ENCODE measurements around the gene SMIM9.
"Not testable (repeated sequence)": the region's sequence is repeated elsewhere in the genome, so short reads cannot be mapped to it uniquely, and the experiment has no call there.

SMIM9 gene

DNA sequence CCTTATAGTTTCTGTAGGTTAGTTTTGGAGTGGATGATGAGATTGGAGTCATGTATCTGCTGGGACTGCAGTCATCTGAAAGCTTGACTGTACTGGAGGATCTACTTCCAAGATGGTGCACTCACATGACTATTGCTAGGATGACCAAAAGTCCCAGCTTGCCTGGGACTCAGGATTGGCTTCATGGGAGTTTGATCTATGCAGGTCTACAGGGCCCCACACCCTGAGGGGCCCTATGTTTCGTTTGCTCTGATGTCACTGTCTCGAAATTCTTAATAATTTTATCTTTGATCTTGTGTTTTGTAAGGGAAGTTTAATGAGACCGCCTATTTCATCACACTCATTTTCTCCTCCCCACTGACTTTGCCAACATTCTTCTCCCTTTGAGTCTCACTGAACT, at the start of gene SMIM9:
SMIM9 (minus strand) TSS at position 101 of the 400 bp plus-strand sequence. CDS start 3,806 bp downstream, outside the sequence.
- no peak for DNase-seq (ENCODE audit: low read depth in 2 of 2)

DNA sequence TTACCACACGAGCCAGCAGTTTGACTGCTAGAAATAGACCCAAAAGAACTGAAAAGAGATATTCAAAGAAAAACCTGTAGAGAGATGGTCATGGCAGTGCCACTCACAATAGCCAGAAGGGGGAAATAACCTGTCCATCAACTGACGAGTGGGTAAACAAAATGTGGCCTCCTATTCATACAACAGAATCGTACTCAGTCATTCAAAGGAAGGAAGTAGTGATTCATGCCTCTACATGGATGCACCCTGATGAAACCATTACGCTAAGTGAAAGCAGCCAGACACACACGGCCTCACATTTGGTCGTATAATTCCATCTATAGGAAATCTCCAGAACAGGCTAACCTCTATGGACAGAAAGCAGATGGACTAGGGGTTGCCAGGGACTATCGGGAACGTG, 49.6 kb upstream of the SMIM9 start:
- DNase-seq (ENCODE audit: low read depth in 2 of 2): not testable (repeated sequence)

DNA sequence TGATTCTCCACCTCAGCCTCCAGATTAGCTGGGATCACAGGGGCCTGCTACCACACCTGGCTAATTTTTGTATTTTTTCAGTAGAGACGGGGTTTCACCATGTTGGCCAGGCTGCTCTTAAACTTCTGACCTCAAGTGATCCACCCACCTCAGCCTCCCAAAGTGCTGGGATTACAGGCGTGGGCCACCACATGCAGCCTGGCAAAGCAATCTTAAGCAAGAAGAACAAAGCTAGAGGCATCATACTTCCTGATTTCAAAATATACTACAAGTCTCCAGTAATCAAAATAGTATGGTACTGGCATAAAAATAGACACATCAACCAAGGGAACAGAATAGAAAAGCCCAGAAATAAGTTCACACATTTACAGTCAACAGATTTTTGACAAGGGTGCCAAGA, 38.9 kb upstream of the SMIM9 start:
- DNase-seq (ENCODE audit: low read depth in 2 of 2): no peak

DNA sequence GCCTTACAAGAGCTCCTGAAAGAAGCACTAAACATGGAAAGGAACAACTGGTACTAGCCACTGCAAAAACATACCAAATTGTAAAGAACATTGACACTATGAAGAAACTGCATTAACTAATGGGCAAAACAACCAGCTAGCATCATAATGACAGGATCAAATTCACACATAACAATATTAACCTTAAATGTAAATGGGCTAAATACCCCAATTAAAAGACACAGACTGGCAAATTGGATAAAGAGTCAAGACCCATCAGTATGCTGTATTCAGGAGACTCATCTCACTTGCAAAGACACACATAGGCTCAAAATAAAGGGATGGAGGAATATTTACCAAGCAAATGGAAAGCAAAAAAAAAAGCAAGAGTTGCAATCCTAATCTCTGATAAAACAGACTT, 34.1 kb upstream of the SMIM9 start:
- not testable (repeated sequence) for DNase-seq (ENCODE audit: low read depth in 2 of 2)

DNA sequence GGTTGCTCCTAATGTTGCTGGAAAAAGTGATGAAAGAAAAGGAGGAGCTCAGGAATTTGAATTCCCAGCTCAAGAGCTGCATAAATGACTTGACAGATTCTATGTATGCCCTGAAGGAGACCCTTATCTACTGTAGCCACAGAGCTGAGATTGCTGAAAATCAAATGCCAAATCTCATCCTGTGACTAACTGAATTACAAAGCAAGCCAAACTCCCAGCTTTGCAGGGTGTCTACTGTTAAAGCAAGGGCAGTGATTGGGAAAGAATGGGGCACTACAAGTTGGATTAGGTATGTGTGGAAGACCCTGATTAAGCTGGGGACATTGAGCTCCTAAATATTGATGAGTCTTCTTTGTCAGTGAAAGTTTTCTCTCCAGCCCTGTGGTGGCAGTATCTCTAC, 20.8 kb upstream of the SMIM9 start:
- no peak for DNase-seq (ENCODE audit: low read depth in 2 of 2)

DNA sequence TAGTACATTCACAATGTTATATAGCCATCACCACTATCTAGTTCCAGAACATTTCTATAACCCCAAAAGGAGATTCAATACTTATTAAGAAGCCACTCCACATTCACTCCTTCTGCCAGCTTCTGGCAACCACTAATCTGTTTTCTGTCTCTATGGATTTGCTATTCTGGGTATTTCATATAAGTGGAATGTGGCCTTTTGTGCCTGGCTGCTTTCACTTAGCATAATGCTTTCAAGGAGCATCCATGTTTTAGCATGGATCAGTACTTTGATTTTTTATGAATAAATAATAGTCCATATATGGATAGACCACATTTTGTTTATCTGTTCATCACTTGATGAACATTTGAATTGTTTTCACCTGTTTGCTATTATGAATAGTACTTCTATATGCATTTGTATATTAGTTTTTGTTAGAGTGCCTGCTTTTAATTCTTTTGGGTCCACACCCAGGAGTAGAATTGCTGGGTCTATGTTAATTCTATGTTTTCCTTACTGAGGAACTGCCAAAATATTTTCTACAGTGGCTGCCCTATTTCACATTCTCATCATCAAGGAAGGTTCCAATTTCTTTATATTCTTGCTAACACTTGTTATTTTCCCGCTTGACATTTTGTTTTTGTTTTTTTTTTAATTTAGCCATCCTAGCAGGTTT, 16.6 kb upstream of the SMIM9 start:
- DNase-seq (ENCODE audit: low read depth in 2 of 2): no peak

DNA sequence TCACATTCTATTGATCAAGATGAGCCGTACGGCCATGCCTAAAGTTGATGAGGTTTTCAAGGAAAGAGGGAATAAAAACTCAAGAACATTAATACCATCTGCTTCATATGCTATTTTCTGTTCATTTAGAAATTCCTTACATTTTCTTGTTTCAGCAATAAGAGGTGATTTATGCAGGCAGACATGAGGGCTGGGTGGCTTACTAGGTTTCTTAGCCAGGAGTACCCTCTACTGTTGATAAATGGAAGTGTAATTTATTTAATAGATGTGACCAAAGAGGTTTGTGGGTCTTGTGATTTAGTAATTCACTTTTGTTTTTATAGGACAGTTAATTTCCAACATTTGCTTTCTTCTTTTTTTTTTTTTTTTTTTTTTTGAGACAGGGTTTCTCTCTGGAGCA, 6.4 kb upstream of the SMIM9 start:
- no peak for DNase-seq (ENCODE audit: low read depth in 2 of 2)

DNA sequence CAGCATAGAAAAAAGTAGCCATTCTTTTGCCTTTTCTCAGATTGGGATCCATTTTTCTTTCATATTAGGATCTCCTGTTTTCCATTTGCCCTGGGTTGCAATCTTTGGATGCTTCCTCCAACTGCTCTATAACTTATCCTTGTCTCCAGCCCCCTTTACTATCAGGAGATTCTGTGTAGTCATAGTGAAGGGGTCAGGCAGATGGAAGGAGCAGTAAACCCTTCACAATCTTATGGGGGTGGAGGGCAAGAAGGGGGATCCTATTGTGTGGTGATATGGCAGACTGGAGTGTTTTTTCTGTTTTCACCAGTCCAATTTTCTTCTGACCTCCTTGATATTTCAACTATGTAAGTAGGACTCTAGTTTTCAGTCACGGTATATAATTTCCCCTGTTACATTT, 1.7 kb upstream of the SMIM9 start:
- DNase-seq (ENCODE audit: low read depth in 2 of 2): no peak

DNA sequence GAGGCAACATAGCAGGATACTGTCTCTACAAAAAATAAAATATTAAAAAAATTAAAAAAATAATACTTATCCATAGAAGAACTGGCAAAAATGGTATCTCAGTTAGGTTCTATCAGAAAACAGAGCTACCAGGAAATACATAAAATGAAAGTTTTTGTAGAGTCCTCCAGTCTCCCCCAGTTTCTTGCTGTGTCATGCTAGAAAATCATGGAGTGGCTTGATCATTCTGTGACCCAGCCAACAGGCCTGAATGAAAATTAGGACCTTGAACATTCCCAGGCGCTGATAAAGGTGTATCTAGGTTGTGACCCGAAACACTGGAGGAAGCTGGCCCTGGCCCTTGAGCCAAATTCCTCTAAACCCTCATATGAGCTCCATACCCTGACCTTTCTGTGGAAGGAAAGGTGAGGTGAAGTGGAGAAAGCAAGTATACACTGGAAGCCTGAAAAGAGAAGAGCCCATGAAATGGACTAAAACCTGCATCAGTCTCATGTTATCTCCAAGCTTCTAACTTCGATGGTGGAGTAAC, 652 bp downstream of the SMIM9 start:
- DNase-seq (ENCODE audit: low read depth in 2 of 2): no peak

DNA sequence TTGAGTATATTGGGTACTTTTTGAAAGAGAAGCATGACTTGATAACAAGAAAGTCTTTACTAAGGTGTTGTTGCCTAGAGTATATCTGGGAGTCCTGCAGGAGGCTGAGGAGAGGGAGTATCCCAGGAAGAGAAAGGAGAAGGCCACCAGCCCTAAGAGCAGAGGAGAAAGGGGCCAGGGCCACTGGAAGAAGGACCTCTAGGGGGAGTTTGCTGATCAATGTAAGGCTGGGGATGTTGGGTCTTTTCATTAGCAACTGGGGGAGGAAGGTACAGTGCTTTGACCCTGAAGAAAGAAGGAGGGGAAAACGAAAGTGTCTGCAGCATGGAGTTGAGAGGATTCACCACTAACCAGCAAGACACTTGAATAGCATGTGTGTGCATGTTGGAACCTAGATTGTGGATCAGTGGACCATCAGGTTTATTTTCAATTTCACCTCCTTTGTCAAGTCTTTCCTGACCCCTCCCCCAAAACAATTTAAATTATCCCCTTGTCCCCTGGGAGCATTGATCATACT, 4.5 kb downstream of the SMIM9 start:
- DNase-seq (ENCODE audit: low read depth in 2 of 2): no peak

DNA sequence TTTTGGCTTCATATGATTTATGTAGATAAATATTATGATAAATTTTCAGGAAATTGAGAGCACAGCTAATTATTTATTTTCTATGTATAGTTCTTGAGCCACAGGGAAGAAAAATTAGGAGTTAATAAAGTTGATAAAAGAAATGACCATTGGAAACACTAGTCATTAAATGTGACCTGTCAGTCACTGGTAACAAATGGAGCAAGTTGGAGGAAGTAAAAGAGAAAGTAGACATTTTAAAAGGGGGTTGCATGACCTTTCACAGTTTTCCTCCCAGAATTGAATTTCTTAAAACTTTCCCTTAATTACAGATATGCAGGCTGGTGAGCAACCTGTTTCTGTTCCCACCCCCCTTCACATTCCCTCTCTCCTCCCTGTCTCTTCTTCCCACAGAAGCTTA, 5.3 kb downstream of the SMIM9 start:
- DNase-seq (ENCODE audit: low read depth in 2 of 2): no peak

DNA sequence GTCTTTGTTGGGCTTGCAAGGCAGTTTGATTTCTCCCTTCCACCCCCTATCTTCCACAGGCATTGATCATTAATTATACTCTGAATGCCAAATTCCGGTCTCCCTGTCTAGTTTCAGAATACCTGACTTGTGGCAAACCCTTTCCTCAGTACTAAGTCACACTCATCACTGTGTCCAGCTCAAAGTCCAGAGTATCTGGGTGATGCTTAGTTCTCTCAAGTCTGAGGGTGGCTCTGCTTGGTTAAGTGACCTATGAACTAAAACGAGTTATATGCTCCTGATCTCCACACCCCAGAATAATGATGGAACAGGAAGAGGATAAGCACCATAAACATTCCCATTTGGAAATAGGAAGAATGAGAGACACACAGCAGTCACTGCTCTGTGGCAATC, 6.5 kb downstream of the SMIM9 start:
- no peak for DNase-seq (ENCODE audit: low read depth in 2 of 2)

DNA sequence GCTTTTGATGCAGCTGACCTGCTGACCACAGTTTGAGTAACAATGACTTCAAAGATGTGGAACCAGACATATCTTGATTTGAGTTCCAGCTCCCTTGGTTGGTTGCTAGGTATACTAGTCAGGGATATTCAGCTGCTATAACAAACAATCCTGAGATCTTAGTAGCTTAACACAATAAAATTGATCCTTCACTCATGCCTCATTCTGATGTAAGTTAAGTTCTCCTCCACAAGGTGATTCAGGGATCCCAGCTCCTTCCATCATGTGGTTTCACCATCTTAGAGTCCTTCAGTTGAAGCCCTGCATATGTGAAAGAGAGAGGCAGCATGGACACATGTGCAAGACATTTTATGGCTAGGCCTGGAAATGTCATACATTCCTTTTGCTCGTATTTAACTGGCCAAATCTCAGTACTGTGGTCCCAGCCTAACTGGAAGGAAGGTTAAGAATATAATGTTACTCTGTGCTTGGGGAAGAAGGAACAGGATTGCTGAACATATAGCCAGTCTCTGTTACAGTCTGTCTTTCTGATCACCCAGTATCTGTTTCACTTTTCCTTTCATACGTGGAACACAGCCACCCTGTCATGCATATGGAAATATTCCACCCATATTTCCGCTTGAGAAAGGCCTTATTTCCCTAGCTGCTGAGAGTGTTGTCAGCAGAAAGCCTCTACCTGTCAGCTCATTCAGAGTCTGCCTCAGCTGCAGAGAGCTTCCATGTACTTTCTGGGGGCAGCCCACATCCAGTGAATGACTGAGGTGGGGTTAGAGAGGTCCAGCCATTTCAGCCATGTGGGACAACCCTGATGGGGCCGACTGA, 7.1 kb downstream of the SMIM9 start:
- no peak for DNase-seq (ENCODE audit: low read depth in 2 of 2)

DNA sequence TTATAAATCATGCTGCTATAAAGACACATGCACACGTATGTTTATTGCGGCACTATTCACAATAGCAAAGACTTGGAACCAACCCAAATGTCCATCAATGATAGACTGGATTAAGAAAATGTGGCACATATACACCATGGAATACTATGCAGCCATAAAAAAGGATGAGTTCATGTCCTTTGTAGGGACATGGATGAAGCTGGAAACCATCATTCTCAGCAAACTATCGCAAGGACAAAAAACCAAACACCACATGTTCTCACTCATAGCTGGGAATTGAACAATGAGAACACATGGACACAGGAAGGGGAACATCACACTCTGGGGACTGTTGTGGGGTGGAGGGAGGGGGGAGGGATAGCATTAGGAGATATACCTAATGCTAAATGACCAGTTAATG, 8.9 kb downstream of the SMIM9 start:
- not testable (repeated sequence) for DNase-seq (ENCODE audit: low read depth in 2 of 2)

DNA sequence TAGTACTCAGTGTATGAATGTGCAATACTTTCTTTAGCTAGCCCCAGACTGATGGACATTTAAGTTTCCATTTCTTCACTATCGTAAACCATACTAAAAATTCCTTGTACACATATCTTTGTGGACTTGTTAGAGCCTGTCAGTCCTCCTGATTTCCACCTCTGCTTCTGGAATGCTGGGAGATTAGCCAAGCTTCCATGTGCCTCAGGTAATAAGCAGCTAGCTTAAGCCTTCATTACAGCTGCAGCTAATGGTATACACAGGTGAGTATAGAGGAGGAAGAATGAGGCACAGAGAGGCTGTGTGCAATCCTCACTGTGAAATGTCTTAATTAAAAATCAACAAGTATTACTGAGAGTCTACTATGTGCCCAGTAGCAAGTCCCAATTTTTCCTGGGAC, 9.8 kb downstream of the SMIM9 start:
- no peak for DNase-seq (ENCODE audit: low read depth in 2 of 2)

DNA sequence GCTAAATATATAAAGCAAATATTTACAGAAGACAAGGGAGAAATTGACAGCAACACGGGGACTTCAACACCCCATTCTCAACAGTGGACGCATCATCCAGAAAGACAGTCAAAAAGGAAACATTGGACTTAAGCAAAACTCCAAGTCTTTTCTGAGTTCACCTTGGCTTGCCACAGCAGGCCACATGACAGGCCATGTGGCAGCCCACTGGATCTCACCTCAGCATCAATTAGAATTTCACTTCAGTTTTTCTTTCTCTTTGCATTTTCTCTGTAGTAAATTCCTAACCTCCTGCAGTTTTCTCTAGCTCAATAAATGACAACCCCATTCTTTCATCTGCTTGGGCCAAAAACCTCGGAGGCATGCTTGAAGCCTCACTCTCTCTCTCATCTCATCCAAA, 12.4 kb downstream of the SMIM9 start:
- no peak for DNase-seq (ENCODE audit: low read depth in 2 of 2)

DNA sequence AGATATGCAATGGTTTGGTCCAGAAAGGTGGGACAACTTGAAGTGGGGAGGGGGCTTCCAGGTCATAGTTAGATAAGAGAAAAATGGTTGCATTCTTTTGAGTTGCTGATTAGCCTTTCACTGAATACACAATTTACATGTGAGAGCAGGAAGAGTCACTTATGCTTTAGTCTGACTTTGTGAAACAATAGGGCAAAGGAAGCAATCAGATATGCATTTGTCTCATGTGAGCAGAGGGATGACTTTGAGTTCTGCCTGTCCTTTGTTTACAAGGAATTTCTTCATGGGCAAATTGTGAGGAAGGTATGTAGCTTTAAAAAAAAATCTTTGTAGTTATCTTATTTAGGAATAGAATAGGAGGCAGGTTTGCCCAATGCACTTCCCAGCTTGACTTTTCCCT, 12.9 kb downstream of the SMIM9 start:
- DNase-seq (ENCODE audit: low read depth in 2 of 2): no peak

DNA sequence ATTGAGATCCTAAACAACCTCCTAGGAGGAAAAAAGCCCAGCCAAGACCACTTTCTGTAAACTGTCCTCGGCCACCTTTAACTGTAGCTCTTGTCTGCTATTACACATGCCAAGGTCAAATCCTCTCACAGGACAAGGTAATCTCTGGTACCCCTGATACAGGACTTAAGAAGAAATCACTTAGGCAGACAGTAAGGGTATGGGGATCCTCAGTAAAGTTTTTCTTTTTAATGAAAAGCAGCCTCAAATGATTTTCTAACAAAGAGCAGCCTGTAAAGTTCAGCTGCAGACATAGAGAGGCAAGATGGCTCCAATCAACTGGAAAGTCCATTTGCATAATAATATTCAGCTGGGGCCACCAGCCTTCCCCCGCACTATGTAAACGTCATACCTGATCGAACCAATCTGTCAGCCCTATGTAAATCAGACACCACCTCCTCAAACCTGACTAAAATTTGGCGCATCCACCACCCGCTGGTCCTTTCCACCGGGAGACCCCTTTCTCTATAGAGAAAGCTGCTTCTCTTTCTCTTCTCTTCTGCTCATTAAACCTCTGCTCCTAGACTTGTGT, 14.6 kb downstream of the SMIM9 start:
- DNase-seq (ENCODE audit: low read depth in 2 of 2): no peak

DNA sequence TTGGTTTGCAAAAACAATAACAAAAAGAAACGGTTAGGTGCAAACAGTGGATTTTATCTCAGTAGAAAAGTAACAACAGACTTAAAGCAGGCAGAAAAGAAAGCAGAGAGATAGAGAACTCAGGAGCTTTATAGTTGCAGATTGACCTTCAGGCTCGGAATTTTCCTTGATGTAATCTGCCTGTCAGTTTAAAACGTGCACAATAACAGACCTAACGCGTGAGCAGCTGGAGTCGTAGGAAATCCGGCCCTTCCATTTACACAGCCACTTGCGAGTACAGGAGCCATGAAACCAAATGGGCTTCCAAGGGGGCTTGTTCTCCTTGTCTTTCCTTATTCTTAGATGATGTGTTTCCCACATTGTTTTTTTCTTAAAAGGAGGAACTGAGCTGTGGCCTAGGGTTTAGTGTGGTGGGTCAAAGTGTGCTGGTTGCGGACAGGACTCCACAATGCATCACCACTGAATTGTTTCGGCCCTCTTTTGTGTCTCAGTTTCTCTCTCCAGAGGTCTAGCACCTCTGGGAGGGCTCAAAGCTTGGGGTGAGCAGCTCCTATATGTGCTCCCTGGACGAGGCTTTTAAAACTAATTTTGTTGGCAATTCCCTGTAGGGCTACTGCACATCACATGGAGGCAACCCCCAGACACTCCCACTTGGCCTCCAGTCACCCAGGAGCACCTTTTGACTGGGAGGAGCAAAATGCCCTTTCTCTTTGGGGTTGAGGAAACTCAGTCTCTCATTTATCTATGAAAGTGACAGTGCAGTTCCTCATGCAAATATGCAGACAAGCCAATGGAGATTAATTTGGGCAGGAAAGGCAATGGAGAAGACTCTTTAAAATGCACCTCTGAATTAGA, 15.3 kb downstream of the SMIM9 start:
- DNase-seq (ENCODE audit: low read depth in 2 of 2): no peak

DNA sequence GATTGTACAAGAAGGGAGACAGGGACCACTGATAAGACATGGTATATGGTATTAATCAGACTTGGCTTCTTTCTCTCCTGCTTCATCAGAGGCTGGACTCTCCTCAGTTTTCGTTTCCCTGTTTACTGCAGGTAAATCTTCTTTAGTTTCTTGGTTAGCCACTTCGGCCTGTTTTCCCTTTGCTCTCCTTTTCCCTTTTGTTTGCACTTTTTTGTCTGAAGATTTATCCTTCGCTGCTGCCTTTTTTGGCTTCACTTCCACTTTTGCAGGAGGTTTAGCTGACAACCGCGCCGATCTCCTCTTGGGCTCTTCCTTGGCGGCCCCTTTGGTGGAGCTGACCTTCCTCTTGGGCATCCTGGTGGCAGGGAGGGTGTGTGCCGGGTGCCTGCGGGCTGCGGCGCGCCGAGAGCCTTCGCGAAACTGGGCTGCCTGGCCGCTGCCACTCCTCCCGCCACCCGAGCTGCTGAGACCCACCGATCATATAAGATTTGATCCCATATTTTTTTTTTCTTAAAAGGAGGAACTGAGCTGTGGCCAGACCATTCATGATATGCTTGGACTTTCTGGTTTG, 17.3 kb downstream of the SMIM9 start:
- not testable (repeated sequence) for DNase-seq (ENCODE audit: low read depth in 2 of 2)

DNA sequence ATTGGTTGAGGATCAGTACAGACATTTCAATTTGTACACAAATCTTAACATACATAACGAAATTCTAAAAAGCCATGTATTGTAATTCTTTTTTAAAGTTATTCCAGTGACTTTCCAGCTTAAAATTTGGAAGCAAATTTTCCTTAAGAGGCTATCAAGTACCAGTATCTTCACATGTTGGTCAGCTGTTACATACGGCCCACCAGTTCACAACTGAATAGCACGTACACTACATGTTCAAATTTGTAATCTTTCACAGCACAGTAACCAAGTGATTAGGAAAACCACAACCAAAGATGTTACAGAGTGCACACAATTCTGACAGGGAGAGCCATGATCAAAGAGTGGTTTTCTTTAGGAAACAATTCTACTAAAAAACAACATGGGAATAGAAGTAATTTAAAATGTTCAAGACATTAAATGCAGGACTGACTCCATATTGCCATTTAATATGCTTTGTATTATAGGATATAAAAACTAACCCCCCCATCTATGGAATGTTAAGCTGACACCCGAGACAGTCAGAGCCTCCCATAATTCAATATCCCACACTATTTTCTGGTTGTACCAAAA, 18.1 kb downstream of the SMIM9 start:
- DNase-seq (ENCODE audit: low read depth in 2 of 2): not testable (repeated sequence)

Measured in activated CD8-positive, alpha-beta memory T cell treated with anti-CD3 and anti-CD28 coated beads for 4 hours (primary cell).